Fibroblast of mammary gland (primary cell): ENCODE data around the gene GPR157.
"Not testable (repeated sequence)": the region's sequence is repeated elsewhere in the genome, so short reads cannot be mapped to it uniquely, and the experiment has no call there.

Experiments
- DNase-seq: peaks from one replicate; pipeline ENCODE4 v3.0.0-alpha.2; 2010; ENCODE audit warnings: low read depth
- H3K4me3 ChIP-seq: 2 replicates; pipeline ENCODE4 v1.5.1; 2011; ENCODE audit warnings: low read depth, mild to moderate bottlenecking, low read length, moderate library complexity; ENCODE audit not compliant: control insufficient read depth
- TF ChIP-seq, protein P1 (sequence below): conservative IDR thresholded peaks from 2 replicates; pipeline ENCODE4 v1.5.1; 2011; ENCODE audit warnings: low read depth, low read length, inconsistent platforms; ENCODE audit not compliant: control insufficient read depth, insufficient read depth

The GPR157 gene

GRCh38 chr1:9146156-9146555, 17.3 kb upstream of the GPR157 start:
- H3K4me3 ChIP-seq = no peak overlapping the region
- no peak for DNase-seq
- TF ChIP-seq, protein P1, sequence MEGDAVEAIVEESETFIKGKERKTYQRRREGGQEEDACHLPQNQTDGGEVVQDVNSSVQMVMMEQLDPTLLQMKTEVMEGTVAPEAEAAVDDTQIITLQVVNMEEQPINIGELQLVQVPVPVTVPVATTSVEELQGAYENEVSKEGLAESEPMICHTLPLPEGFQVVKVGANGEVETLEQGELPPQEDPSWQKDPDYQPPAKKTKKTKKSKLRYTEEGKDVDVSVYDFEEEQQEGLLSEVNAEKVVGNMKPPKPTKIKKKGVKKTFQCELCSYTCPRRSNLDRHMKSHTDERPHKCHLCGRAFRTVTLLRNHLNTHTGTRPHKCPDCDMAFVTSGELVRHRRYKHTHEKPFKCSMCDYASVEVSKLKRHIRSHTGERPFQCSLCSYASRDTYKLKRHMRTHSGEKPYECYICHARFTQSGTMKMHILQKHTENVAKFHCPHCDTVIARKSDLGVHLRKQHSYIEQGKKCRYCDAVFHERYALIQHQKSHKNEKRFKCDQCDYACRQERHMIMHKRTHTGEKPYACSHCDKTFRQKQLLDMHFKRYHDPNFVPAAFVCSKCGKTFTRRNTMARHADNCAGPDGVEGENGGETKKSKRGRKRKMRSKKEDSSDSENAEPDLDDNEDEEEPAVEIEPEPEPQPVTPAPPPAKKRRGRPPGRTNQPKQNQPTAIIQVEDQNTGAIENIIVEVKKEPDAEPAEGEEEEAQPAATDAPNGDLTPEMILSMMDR = no peak

- no peak for DNase-seq
- H3K4me3 ChIP-seq = no peak overlapping the region
- TF ChIP-seq, protein P1 = no peak
Observed at GRCh38 chr1:9145714-9146113, 16.8 kb upstream of the GPR157 start.

DNA sequence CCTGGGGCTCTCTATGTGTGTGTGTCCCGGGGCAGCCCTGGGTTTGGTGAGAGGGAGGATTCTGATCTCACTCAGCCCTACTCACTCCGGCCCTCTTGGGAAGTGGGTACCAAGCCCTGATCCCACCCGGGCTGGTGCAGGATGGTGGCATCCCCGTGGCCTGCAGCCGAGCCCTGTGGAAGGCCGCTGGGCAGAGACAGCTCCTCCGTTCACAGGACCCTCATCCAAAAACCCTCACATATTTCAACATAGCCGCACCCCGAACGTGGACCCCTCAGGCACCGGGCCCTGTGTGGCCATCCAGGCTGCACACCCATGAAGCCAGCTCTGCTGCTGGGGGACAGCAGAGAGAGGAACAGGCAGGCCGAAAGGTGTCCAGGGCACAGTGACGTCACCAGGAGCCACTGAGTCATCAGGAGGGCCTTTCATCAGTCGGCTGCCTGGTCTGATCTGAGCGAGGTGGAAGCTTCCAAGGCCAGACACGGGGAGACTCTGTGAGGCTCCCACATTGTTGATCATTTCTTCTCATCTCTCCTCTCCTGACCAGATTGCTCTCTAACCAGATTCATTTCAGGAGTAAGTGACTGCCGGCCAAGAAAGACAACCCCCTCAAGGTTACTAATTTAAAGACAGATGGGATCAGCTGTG, 16.2 kb upstream of the GPR157 start:
- TF ChIP-seq, protein P1 = no peak
- DNase-seq = peak; percentile 72
- no peak overlapping the region for H3K4me3 ChIP-seq

- not testable (repeated sequence) for H3K4me3 ChIP-seq, DNase-seq
Observed at GRCh38 chr1:9144494-9144893, 15.6 kb upstream of the GPR157 start.

GRCh38 chr1:9143250-9143649, 14.3 kb upstream of the GPR157 start:
- H3K4me3 ChIP-seq = no peak overlapping the region
- TF ChIP-seq, protein P1 = no peak
- peak; percentile 71 for DNase-seq

DNA sequence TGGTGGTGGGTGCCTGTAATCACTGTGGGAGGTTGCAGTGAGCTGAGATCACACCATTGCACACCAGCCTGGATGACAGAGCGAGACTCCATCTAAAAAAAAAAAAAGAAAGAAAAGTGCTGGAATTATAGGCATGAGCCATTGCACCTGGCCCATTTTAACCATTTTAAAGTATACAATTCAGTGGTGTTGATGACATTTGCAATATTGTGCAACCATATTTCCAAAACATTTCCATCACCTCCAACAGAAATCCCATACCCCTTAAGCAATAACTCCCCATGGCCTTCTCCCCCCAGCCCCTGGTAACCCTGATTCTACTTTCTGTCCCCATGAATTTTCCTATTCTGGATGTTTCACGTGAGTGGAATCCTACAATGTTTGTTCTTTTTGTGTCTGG, 11.0 kb upstream of the GPR157 start:
- DNase-seq = no peak
- H3K4me3 ChIP-seq = no peak overlapping the region
- TF ChIP-seq, protein P1 = no peak

DNA sequence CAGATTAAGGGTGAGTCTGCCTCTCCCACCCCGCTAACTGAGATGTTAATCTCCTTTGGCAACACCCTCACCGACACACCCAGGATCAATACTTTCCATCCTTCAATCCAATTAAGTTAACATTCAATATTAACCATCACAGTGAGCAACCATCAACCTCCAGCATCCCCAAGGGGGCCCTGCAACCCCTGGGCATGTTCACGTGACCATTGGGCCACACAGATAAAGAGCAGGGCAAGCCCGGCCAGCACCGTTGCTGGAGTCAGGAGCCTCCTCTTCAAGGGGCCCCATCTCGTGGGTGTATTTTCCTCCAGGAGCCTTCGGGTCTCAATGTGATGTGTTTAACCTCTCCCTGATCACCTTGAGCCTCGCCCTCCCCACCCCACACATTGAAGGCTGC, 8.0 kb upstream of the GPR157 start:
- TF ChIP-seq, protein P1 = no peak
- no peak for DNase-seq
- no peak overlapping the region for H3K4me3 ChIP-seq
